Thyroid gland (tissue), 4 donors: ENCODE data around the gene XRCC5. TPM values are rescaled to one million over a fixed set of nuclear protein-coding genes. Genes with fewer than 3 reads are reported as not detected.

ENCODE experiments used
- DNase-seq, 2 donors: peaks; one replicate each; pipeline ENCODE4 v3.0.0-alpha.2; 2019
- H3K27ac ChIP-seq, 3 donors: fragments of 200-600 bp; sonication (generic); 1 replicate in 2 of 3; 2 replicates in 1 of 3; pipeline ENCODE4 v1.5.1; 2016 to 2019; ENCODE audit warnings: mild to moderate bottlenecking in 1 of 3, moderate library complexity in 1 of 3
- H3K27me3 ChIP-seq: fragments of 200-600 bp; sonication (generic); one replicate; pipeline ENCODE4 v1.5.1; 2019
- H3K36me3 ChIP-seq, 2 donors: fragments of 200-600 bp; sonication (generic); one replicate each; pipeline ENCODE4 v1.5.1; 2016 to 2019
- H3K4me1 ChIP-seq, 2 donors: fragments of 200-600 bp; sonication (generic); one replicate each; pipeline ENCODE4 v1.5.1; 2017 to 2019
- H3K4me3 ChIP-seq, 3 donors: fragments of 200-600 bp; sonication (generic); replicated peaks in 1 of 3; 1 replicate in 2 of 3; 2 replicates in 1 of 3; pipeline ENCODE4 v1.5.1; 2016; ENCODE audit warnings: mild to moderate bottlenecking in 1 of 3
- H3K9me3 ChIP-seq: fragments of 200-600 bp; sonication (generic); one replicate; pipeline ENCODE4 v1.5.1; 2017
- POLR2A ChIP-seq, 2 donors: fragments of 450-650 bp; IDR thresholded peaks; one replicate each; pipeline ENCODE4 v1.6.1; 2017; ENCODE audit warnings: antibody characterized with exemption in 2 of 2, mild to moderate bottlenecking in 2 of 2, moderate library complexity in 1 of 2
- WGBS, 2 donors: methylation state at CpG; one replicate each; pipeline ENCODE4 v1.1.5; 2017; 5-methylcytosine and 5-hydroxymethylcytosine counted together
- intact Hi-C: fragments of 100-400 bp; cut with DNase I; formaldehyde crosslinking; loops from one replicate; pipeline ENCODE4 v1.15.1; 2023
- total RNA-seq, 4 donors: library from RNA; depleted of rRNA; stranded (reverse); fragments of >200 nt; gene quantifications; one replicate each; pipeline ENCODE4 v1.2.3, GENCODE V29; 2016
- TF ChIP-seq, protein P1 (sequence below), 6 experiments: fragments of 200-600 bp in 3 of 6; fragments of 450-650 bp in 3 of 6; sonication (generic) in 3 of 6; IDR thresholded peaks; one replicate each; pipeline ENCODE4 v1.5.1; 2016 to 2019; ENCODE audit warnings: antibody characterized with exemption in 6 of 6, mild to moderate bottlenecking in 2 of 6, inconsistent platforms in 1 of 6, moderate library complexity in 1 of 6

The XRCC5 gene
- total RNA-seq, 4 donors from 2014 or later: 185 to 240 (median 216) TPM

DNA sequence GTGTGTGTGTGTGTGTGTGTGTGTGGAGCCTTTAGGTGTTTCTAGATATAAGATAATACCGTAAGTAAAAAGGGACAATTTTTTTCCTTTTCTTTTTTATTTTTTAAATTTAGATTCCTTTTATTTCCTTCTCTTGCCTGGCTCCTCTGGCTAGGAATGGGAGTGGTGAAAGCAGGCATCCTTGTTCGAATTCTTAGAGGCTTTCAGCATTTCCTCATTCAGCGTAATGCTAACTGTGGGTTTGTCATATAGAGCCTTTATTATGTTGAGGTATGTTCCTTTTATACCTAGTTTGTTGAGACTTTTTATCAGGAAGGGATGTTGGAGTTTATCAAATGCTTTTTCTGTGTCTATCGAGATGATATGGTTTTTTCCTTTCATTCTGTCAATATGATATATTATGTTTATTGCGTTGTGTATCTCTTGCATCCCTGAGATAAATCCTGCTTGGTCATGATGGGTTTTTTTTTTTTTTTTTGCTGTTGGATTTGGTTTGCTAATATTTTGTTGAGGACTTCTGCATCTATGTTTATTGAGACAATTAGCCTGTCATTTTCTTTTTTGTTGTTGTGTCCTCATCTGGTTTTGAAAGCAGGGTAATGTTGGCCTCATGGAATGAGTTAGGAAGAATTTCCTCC is 120.2 kb downstream of the XRCC5 start:
- 93 to 95% methylated on average over 5 of the region's 5 CpGs for whole genome bisulfite sequencing, 2 donors
- TF ChIP-seq, protein P1, sequence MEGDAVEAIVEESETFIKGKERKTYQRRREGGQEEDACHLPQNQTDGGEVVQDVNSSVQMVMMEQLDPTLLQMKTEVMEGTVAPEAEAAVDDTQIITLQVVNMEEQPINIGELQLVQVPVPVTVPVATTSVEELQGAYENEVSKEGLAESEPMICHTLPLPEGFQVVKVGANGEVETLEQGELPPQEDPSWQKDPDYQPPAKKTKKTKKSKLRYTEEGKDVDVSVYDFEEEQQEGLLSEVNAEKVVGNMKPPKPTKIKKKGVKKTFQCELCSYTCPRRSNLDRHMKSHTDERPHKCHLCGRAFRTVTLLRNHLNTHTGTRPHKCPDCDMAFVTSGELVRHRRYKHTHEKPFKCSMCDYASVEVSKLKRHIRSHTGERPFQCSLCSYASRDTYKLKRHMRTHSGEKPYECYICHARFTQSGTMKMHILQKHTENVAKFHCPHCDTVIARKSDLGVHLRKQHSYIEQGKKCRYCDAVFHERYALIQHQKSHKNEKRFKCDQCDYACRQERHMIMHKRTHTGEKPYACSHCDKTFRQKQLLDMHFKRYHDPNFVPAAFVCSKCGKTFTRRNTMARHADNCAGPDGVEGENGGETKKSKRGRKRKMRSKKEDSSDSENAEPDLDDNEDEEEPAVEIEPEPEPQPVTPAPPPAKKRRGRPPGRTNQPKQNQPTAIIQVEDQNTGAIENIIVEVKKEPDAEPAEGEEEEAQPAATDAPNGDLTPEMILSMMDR (IDR thresholded peaks at IDR 0.05): no peak
- TF ChIP-seq POLR2A (IDR thresholded peaks at IDR 0.05): no peak
- H3K27ac ChIP-seq: no peak overlapping the region
- no peak for DNase-seq
- intact Hi-C loops: no loop called here
- no peaks in the 10 kb centered on the region for H3K4me1 ChIP-seq
- H3K9me3 ChIP-seq: no peaks in the 10 kb centered on the region
- no peaks in the 10 kb centered on the region for H3K27me3 ChIP-seq
- no peak overlapping the region for H3K4me3 ChIP-seq
- H3K36me3 ChIP-seq: no peaks in the 10 kb centered on the region

DNA sequence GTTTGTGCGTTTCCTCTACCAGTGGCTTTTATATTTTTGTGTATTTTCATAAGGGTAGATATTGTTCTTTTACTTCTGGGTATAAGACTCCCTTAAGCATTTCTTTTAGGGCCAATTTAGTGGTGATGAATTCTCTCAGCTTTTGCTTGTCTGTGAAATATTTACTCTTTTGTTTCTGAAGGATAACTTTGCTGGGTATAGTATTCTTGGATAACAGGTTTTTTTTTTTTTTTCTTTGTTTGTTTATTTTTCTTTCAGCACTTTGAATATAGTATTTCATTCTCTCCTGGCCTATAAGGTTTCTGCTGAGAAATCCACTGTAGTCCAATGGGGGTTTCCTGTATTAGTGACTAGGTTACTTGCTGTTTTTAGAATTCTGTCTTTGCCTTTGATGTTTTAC is 122.7 kb downstream of the XRCC5 start:
- Histone ChIP-seq H3K4me3 (no peak overlapping the region), H3K4me1 (peaks cover 0 to 17% of the 10 kb centered on the region in 2 donors), H3K9me3 (no peaks in the 10 kb centered on the region), H3K27ac (no peak overlapping the region), H3K36me3 (no peaks in the 10 kb centered on the region), H3K27me3 (no peaks in the 10 kb centered on the region)
- intact Hi-C loops: no loop called here
- WGBS, 2 donors: 0 to 3% methylated on average over 1 of the region's 1 CpG
- TF ChIP-seq POLR2A (IDR thresholded peaks at IDR 0.05): no peak
- TF ChIP-seq, protein P1 (IDR thresholded peaks at IDR 0.05): no peak
- DNase-seq: no peak

DNA sequence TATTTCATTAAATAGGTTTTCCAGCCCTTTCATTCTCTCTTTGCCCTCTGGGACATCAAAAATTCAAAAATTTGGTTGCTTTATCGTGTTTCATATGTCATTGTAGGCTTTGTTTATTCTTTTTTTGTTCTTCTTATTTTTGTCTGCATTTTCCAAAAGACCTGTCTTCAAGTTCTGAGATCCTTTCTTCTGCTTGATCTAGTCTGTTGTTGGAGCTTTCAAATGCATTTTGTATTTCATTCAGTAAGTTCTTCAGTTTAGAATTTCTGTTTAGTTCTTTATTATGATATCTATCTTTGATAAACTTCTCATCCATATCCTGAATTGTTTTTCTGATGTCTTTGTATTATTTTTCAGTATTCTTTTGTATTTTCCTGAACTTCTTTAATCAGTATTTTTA is 123.6 kb downstream of the XRCC5 start:
- WGBS, 2 donors: 92 to 96% methylated on average over 1 of the region's 1 CpG
- no peak for TF ChIP-seq POLR2A (IDR thresholded peaks at IDR 0.05)
- TF ChIP-seq, protein P1 (IDR thresholded peaks at IDR 0.05): no peak

DNA sequence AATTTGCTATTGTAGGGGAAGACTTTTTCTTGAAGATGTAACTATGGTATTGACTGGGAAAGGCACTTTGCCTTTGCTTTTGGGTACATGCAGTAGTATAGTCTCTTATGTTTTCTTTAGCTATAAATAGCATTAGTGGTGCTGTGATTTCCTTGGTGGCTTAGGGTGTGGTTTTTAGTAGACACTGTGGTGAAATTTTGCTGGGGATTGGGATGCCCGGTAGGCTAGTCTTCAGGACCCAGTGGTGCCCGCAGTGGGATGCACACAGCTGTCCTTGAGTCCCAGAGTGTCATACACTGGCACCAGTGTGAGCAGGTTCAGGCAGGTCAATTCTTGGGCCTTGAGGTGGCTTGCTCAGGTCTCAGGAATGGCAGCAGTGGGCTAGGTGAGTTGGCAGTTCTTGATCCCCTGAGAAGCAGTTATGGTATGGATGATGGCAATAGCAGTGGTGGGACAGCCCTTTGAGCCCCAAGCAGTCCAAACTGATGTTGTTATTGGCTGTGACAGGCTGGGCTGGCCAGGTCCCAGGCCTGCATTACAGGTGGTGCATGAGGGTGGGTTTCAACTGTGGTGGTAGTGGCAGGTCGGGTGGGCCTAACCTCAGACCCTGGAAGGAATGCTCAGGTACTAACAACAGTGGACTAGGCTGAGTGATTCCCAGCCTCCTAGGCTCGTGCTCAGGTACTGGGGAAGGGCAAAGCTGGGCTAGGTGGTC is 124.3 kb downstream of the XRCC5 start:
- Histone ChIP-seq H3K4me3 (no peak overlapping the region), H3K36me3 (no peaks in the 10 kb centered on the region), H3K27me3 (no peaks in the 10 kb centered on the region), H3K4me1 (peaks cover 0 to 17% of the 10 kb centered on the region in 2 donors), H3K9me3 (no peaks in the 10 kb centered on the region), H3K27ac (no peak overlapping the region)
- no peak for DNase-seq
- intact Hi-C loops: no loop called here
- WGBS, 2 donors: 92 to 98% methylated on average over 3 to 4 of the region's 4 CpGs
- TF ChIP-seq POLR2A (IDR thresholded peaks at IDR 0.05): no peak
- TF ChIP-seq, protein P1 (IDR thresholded peaks at IDR 0.05): no peak

More for the DNA sequence above, 123.6 kb downstream of the XRCC5 start:
- no peak overlapping the region for H3K4me3 ChIP-seq
- no peak overlapping the region for H3K27ac ChIP-seq
- no peak for DNase-seq
- no peaks in the 10 kb centered on the region for H3K27me3 ChIP-seq
- peaks cover 0 to 17% of the 10 kb centered on the region in 2 donors for H3K4me1 ChIP-seq
- H3K9me3 ChIP-seq: no peaks in the 10 kb centered on the region
- intact Hi-C loops: no loop called here
- no peaks in the 10 kb centered on the region for H3K36me3 ChIP-seq

DNA sequence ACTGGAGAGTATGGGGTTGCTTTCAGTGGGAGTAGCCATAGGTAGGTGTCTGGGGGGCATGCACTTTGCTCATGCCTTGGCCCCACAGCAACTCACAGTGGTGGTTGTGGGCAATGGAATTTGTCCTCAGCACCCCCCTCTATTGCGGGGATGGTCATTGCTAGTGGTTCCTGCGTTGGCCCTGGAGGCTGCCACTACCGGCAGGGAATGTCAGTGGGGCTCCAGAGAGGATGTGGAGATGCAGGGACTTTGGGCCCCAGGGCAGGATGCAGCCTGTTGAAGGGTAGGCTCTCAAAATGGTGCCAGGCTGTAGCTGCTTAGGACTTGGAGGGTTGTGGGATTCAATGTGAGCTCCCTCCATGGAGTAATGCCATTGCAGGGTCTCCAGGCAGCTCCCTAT is 125.0 kb downstream of the XRCC5 start:
- no peaks in the 10 kb centered on the region for H3K27me3 ChIP-seq
- H3K36me3 ChIP-seq: no peaks in the 10 kb centered on the region
- TF ChIP-seq POLR2A (IDR thresholded peaks at IDR 0.05): no peak
- TF ChIP-seq, protein P1 (IDR thresholded peaks at IDR 0.05): no peak
- no peak overlapping the region for H3K27ac ChIP-seq
- no peaks in the 10 kb centered on the region for H3K9me3 ChIP-seq
- DNase-seq: no peak
- 95 to 100% methylated on average over 1 to 3 of the region's 3 CpGs for WGBS, 2 donors
- intact Hi-C loops: no loop called here
- no peak overlapping the region for H3K4me3 ChIP-seq
- H3K4me1 ChIP-seq: peaks cover 0 to 17% of the 10 kb centered on the region in 2 donors
